ENCODE measurements around the gene ELP1.
A peak's percentile ranks its signal among the peaks of the same experiment; 100 is the strongest.
"Not testable (repeated sequence)": the region's sequence is repeated elsewhere in the genome, so short reads cannot be mapped to it uniquely, and the experiment has no call there.

ELP1 gene

GRCh38 chr9:108850293-108850897 is 83.5 kb downstream of the ELP1 start:
- peak; percentile 4 for DNase-seq

GRCh38 chr9:108848296-108848695 is 85.6 kb downstream of the ELP1 start:
- not testable (repeated sequence) for DNase-seq

GRCh38 chr9:108845947-108846346 is 88.0 kb downstream of the ELP1 start:
- no peak for DNase-seq

GRCh38 chr9:108845507-108845906 is 88.4 kb downstream of the ELP1 start:
- peak; percentile 27 for DNase-seq

GRCh38 chr9:108844856-108845255 is 89.1 kb downstream of the ELP1 start:
- peak; percentile 88 for DNase-seq

GRCh38 chr9:108844391-108844790 is 89.5 kb downstream of the ELP1 start:
- peak; percentile 59 for DNase-seq

- no peak for DNase-seq
Observed at GRCh38 chr9:108842610-108843295, 91.2 kb downstream of the ELP1 start.

- DNase-seq, result not testable (repeated sequence)
Observed at GRCh38 chr9:108839561-108839960, 94.4 kb downstream of the ELP1 start.

- no peak for DNase-seq
Observed at GRCh38 chr9:108838017-108838416, 95.9 kb downstream of the ELP1 start.

- DNase-seq, result no peak
Observed at GRCh38 chr9:108837530-108837929, 96.4 kb downstream of the ELP1 start.

- peak; percentile 55 for DNase-seq
Observed at GRCh38 chr9:108836781-108837180, 97.1 kb downstream of the ELP1 start.

GRCh38 chr9:108836319-108836718 is 97.6 kb downstream of the ELP1 start:
- peak; percentile 72 for DNase-seq

- DNase-seq, result no peak
Observed at GRCh38 chr9:108835831-108836230, 98.1 kb downstream of the ELP1 start.

GRCh38 chr9:108834959-108835665 is 98.8 kb downstream of the ELP1 start:
- no peak for DNase-seq

GRCh38 chr9:108832179-108832500 is 101.8 kb downstream of the ELP1 start:
- no peak for DNase-seq

- no peak for DNase-seq
Observed at GRCh38 chr9:108831496-108832178, 102.3 kb downstream of the ELP1 start.

- DNase-seq, result no peak
Observed at GRCh38 chr9:108830272-108830671, 103.7 kb downstream of the ELP1 start.

GRCh38 chr9:108823829-108824228 is 110.1 kb downstream of the ELP1 start:
- DNase-seq, result no peak

All from DMS79 treated with DMSO at 0.1 percent for 48 hours (cell line).